Eye (tissue), 1 donor: ENCODE results near the gene CSF3.

Experiments
- DNase-seq: peaks from one replicate; pipeline ENCODE4 v3.0.0-alpha.2; 2015

Gene CSF3, protein sequence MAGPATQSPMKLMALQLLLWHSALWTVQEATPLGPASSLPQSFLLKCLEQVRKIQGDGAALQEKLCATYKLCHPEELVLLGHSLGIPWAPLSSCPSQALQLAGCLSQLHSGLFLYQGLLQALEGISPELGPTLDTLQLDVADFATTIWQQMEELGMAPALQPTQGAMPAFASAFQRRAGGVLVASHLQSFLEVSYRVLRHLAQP

GRCh38 chr17:40015005-40015997 lies at the start of gene CSF3:
TSS of gene CSF3 (plus strand) at chr17:40015440. CDS start at chr17:40015475, 35 bp downstream.
- DNase-seq: no peak

GRCh38 chr17:39966771-39967170 lies 48.5 kb upstream of the CSF3 start:
- DNase-seq: no peak

GRCh38 chr17:39968761-39969160 lies 46.5 kb upstream of the CSF3 start:
- DNase-seq: no peak

DNA sequence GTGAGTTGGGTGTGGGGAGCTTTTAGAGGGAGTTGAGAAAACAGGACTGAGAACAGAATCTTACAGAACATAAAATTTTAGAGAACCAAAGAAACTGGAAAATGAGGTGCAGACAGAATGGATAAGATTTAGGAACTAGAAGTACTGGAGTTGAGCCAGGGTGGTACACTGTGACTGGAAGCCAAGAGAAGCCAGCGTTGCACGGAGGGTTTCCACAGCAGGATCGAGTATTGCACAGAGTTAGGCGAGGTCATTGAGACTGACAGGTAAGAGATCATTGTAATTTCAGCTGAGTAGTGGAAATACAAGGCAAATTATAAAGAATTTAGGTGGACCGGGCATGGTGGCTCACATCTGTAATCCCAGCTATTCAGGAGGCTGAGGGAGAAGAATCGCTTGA lies 45.9 kb upstream of the CSF3 start:
- DNase-seq: no peak

GRCh38 chr17:39970157-39970692 lies 45.0 kb upstream of the CSF3 start:
- DNase-seq: no peak

GRCh38 chr17:39971076-39971603 lies 44.1 kb upstream of the CSF3 start:
- DNase-seq: no peak

DNA sequence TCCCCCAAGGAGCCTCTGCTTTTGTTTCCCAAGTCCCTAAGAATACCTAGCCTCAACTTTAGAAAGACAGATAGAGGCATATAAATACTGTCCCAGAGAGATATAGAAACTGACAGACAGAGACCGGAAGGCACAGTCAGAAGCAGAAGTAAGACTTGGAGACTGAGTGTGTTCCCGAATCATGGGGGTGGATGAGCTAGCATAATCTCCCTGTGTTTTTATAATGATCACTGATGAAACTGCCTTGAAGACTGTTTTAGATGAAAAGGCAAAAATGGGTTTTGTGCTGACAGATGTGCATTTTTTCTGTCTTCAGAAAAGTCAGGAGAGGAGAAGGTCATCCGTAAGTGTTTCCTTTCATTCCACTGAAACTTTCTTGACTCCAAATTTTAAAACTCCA lies 43.0 kb upstream of the CSF3 start:
- DNase-seq: no peak

DNA sequence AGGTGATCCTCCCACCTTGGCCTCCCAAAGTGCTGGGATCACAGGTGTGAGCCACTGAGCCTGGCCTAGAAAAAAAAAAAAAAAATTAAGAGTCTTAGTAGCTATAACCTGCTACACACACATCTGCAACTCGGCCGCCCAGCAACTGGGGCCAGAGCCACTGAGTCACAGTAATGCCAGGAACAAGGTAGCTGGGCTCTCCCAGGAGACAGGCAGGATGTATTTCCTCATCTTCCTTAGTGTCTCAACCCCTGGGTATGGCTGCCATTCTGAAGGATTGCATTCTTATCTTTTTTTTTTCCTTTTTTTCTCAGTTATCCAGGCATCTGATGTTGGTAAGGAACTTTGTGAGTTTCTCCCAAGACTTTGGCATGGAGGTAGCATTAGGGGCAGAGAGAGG lies 41.7 kb upstream of the CSF3 start:
- DNase-seq: no peak

GRCh38 chr17:39974433-39974832 lies 40.8 kb upstream of the CSF3 start:
- DNase-seq: no peak

DNA sequence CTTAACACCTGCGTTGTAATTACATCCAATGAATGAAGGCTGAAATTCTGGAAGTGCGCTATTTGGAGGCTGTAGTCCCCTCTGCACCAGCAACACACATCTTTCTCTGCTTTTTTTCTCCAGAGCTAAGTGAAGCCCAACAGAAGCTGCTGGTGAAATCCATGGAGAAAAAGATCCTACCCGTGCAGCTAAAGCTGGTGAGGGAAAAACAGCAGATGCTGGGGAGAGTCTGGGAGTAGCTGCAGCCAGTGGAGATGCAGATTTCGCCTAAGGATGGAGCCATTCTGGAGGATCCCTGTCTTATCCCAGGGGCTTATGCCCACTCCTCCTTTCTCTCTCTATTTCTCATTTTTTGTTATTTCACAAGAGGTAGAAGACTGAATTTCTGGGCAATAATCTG lies 39.4 kb upstream of the CSF3 start:
- no peak for DNase-seq

GRCh38 chr17:39979016-39979670 lies 36.1 kb upstream of the CSF3 start:
- peak; percentile 16 for DNase-seq

DNA sequence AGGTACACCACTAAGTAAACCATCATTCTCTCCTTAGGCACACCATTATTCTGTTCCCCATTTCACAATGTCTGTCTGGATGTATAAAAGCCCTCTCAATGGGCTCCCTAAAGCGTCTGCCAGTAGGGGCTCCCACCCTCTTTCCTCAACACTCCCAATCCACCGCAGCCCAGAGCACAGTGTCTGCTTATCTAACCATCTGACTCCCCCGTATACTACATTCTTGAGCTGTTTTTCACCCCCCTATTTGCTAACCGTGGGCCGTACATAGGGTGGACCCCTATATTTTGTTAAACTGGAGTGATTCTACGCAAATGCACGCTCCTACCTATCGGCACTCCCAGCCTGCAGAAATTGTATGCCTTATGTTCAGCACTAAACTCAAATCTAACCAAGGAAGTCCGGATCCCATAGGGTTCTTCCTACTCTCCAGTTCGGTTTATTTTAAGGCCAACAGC lies 35.3 kb upstream of the CSF3 start:
- DNase-seq: no peak

DNA sequence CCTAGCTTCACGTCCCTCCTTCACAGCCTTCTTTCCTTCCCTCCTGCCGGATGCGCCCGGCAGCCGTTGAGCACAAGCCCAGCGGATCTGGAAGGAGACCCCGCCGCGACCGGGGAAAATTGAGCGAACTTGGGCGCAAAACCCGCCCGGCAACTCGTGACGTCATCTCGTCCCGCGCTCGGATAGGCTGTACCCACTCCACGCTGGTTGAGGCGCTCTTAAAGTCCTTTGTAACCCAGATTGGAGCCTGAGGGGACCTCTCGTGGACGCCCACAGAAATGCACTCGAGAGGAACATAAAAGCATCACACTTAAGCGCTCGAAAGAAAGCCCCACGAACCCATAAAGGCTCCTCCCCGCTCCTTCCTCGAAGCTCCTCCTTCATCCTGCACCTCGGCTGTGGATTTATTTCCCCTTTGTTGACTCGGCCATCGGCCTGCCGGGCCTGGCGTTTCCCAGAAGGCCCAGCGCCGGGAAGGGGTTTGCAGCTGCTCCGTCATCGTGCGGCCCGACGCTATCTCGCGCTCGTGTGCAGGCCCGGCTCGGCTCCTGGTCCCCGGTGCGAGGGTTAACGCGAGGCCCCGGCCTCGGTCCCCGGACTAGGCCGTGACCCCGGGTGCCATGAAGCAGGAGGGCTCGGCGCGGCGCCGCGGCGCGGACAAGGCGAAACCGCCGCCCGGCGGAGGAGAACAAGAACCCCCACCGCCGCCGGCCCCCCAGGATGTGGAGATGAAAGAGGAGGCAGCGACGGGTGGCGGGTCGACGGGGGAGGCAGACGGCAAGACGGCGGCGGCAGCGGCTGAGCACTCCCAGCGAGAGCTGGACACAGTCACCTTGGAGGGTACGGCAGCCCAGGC lies 34.7 kb upstream of the CSF3 start, which contains the start of gene PSMD3:
PSMD3 (plus strand) TSS at position 457 of the 856 bp plus-strand sequence; CDS start at position 621, 164 bp downstream.
- DNase-seq: peak; percentile 100

GRCh38 chr17:39981207-39981741 lies 34.0 kb upstream of the CSF3 start:
- DNase-seq: peak; percentile 13

- no peak for DNase-seq
Observed at GRCh38 chr17:39981766-39982375, 33.4 kb upstream of the CSF3 start.

GRCh38 chr17:39988206-39988810 lies 26.9 kb upstream of the CSF3 start:
- DNase-seq: no peak

DNA sequence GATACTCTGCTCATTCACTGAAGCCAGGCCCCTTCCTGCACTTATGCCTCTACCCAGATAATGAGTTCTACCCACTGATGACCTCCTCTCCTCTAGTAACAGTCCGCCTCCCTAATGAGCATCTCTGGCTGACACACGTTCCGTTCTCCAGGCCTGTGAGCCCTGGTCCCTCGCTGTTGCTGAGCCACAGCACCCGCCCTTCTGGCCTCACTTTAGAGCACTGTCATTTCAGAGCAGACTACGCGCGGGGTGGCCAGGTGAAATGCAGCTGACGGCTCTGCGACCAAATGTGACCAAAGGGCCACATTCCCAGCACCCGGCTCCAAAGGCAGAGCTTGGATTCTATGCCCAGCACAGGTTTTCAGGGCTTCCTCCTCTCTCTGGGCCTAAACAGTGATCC lies 20.8 kb upstream of the CSF3 start:
- no peak for DNase-seq

DNA sequence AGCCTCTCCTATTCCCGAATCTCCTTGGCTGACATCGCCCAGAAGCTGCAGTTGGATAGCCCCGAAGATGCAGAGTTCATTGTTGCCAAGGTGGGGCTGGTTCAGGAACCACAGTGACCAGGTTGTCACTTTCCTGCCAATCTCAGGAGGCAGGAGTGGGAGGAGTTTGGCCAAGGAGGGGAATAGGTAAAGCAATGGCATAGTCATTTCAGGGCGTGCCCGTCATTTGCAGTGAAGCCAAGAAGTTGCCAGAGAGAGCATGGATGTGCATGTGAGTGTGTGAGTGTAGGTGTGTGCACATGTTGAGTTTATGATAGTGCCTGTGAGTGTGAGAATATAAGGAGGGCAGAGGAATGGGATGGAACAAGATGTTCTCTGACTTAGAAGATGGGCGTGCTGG lies 19.8 kb upstream of the CSF3 start:
- DNase-seq: no peak

GRCh38 chr17:39996162-39996561 lies 19.1 kb upstream of the CSF3 start:
- no peak for DNase-seq

DNA sequence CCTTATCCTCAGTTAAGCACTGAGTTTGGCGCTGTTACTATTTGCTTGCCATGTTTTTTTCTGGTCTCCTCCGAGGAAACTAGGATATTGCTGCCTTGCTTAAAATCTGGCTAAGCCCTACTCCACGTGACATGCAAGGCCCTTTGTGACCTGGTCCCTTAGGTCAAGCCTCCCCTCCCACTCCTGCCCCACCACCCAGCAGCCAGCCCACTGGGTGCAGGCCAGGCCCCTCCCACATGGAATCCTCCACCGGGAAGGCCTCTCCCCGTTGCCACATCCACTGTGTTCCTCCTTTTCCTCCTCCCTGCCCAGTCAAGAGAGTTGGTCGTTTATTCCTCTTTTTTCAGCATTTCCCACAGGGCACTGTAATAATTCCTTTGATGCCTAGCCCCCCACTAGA lies 18.4 kb upstream of the CSF3 start:
- no peak for DNase-seq

- DNase-seq: no peak
Observed at GRCh38 chr17:39997543-39997942, 17.7 kb upstream of the CSF3 start.
